Endothelial cell of umbilical vein (primary cell): Measurements from ENCODE around the gene FALEC.

Experiments
- EZH2 ChIP-seq: IDR thresholded peaks from 2 replicates; pipeline ENCODE4 v1.6.1; 2012; ENCODE audit warnings: borderline replicate concordance, low read depth, mild to moderate bottlenecking, moderate library complexity, low read length, inconsistent platforms; ENCODE audit not compliant: severe bottlenecking
- POLR2A ChIP-seq: IDR thresholded peaks from 2 replicates; pipeline ENCODE4 v1.6.1; 2012; ENCODE audit warnings: low read depth, mild to moderate bottlenecking, control low read depth, low read length
- TF ChIP-seq, protein P1 (sequence below), 2 donors: IDR thresholded peaks; 1 replicate in 1 of 2; 2 replicates in 1 of 2; pipeline ENCODE4 v1.5.1; 2011; ENCODE audit warnings: low read length in 2 of 2, mild to moderate bottlenecking in 2 of 2, moderate library complexity in 2 of 2, control low read depth in 1 of 2, inconsistent platforms in 1 of 2, low read depth in 1 of 2; ENCODE audit not compliant: insufficient read depth in 1 of 2; ENCODE audit errors: extremely low read depth in 1 of 2

DNA sequence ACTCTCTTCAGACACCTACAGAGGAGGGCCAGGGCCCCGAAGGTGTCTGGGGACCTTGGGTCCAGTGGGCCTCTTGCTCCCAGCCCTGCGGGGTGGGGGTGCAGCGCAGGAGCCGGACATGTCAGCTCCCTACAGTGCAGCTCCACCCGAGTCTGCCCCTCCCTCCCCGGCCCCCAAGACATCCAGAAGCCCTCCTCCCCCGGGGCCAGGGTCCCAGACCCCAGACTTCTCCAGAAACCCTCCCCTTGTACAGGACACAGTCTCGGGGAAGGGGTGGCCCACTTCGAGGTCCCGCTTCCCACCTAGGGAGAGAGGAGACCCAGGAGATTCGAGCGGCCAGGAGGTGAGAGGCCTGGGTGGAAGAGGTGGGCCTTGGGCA is 37.3 kb downstream of the FALEC start:
- TF ChIP-seq, protein P1, sequence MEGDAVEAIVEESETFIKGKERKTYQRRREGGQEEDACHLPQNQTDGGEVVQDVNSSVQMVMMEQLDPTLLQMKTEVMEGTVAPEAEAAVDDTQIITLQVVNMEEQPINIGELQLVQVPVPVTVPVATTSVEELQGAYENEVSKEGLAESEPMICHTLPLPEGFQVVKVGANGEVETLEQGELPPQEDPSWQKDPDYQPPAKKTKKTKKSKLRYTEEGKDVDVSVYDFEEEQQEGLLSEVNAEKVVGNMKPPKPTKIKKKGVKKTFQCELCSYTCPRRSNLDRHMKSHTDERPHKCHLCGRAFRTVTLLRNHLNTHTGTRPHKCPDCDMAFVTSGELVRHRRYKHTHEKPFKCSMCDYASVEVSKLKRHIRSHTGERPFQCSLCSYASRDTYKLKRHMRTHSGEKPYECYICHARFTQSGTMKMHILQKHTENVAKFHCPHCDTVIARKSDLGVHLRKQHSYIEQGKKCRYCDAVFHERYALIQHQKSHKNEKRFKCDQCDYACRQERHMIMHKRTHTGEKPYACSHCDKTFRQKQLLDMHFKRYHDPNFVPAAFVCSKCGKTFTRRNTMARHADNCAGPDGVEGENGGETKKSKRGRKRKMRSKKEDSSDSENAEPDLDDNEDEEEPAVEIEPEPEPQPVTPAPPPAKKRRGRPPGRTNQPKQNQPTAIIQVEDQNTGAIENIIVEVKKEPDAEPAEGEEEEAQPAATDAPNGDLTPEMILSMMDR (IDR thresholded peaks at IDR 0.05; ENCODE audit: extremely low read depth in 1 of 2, insufficient read depth in 1 of 2, low read depth in 1 of 2, low read length in 2 of 2) = no peak
- TF ChIP-seq POLR2A (no peak), EZH2 (no peak)
